Aorta (tissue), 5 donors: ENCODE measurements around the gene BZW1. TPM values are rescaled to one million over a fixed set of nuclear protein-coding genes. Genes with fewer than 3 reads are reported as not detected.
"Not testable (repeated sequence)": the region's sequence is repeated elsewhere in the genome, so short reads cannot be mapped to it uniquely, and the experiment has no call there.

ENCODE experiments used
- ATAC-seq: fragments of 200-7000 bp; cut with Tn5 transposase; one replicate; pipeline ENCODE4 v1.9.1; 2022; ENCODE audit warnings: moderate library complexity; ENCODE audit not compliant: low FRiP score
- DNase-seq, 2 donors: peaks; one replicate each; pipeline ENCODE4 v3.0.0-alpha.2; 2020
- H3K27ac ChIP-seq, 2 donors: one replicate each; pipeline ENCODE4 v1.5.1; 2013; ENCODE audit warnings: low read length in 2 of 2, mild to moderate bottlenecking in 2 of 2, moderate library complexity in 2 of 2, control low read depth in 1 of 2, inconsistent platforms in 1 of 2, low read depth in 1 of 2
- H3K27me3 ChIP-seq, 2 donors: one replicate each; pipeline ENCODE4 v1.6.1; 2013; ENCODE audit warnings: control low read depth in 1 of 2, low read length in 1 of 2, mild to moderate bottlenecking in 1 of 2, moderate library complexity in 1 of 2; ENCODE audit not compliant: insufficient read depth in 2 of 2, control insufficient read depth in 1 of 2
- H3K36me3 ChIP-seq, 2 donors: one replicate each; pipeline ENCODE4 v1.6.1; 2013; ENCODE audit warnings: control low read depth in 1 of 2, low read length in 1 of 2, mild to moderate bottlenecking in 1 of 2; ENCODE audit not compliant: insufficient read depth in 2 of 2, control insufficient read depth in 1 of 2
- H3K4me1 ChIP-seq, 2 donors: one replicate each; pipeline ENCODE4 v1.6.1; 2013; ENCODE audit warnings: low read length in 2 of 2, control low read depth in 1 of 2, mild to moderate bottlenecking in 1 of 2, moderate library complexity in 1 of 2; ENCODE audit not compliant: insufficient read depth in 2 of 2, control insufficient read depth in 1 of 2
- H3K4me3 ChIP-seq, 2 donors: one replicate each; pipeline ENCODE4 v1.5.1; 2013; ENCODE audit warnings: low read length in 2 of 2, control low read depth in 1 of 2, mild to moderate bottlenecking in 1 of 2
- H3K9me3 ChIP-seq: one replicate; pipeline ENCODE4 v1.6.1; 2013; ENCODE audit warnings: mild to moderate bottlenecking, low read length; ENCODE audit not compliant: control insufficient read depth
- WGBS, 2 donors: extraction: QIAGEN DNeasy Blood & Tissue Kit; methylation state at CpG; one replicate each; pipeline ENCODE4 v1.1.7; 2013; 5-methylcytosine and 5-hydroxymethylcytosine counted together
- intact Hi-C, 2 donors: fragments of 100-400 bp; cut with DNase I; formaldehyde crosslinking; loops; one replicate each; pipeline versions ENCODE4 v1.14.2 to v1.15.0; 2022
- polyA plus RNA-seq, 2 donors: library from polyadenylated mRNA; stranded (reverse); fragments of 200-250 nt; gene quantifications; one replicate each; pipeline ENCODE4 v1.2.3, GENCODE V29; 2013
- total RNA-seq, 2 donors: library from RNA; stranded (reverse); fragmentation: NEBNext Ultra II Directional; extraction: Animal tissue kit (Norgen Biotek cat#: 25700); gene quantifications; one replicate each; pipeline ENCODE4 v1.2.1, GENCODE V29; 2021
- donor health status: healthy with polysubstance abuse.
- donor health status: Bipolar disorder and iron deficiency.
- donor health status: DM: no; HTN: no; CAD: no.
- donor health status: DM: no; HTN: no; CAD: no.
- donor health status: DM: yes; HTN: yes; CAD: no.

BZW1 gene
- total and polyA plus RNA-seq, 4 donors = 73.1 to 250 (median 136) TPM

- intact Hi-C loops = no loop called here
- no peak overlapping the region for H3K4me3 ChIP-seq
- H3K36me3 ChIP-seq = peaks cover 0 to 1% of the 10 kb centered on the region in 2 donors
- peaks cover 0 to 3% of the 10 kb centered on the region in 2 donors for H3K4me1 ChIP-seq
- no peaks in the 10 kb centered on the region for H3K9me3 ChIP-seq
- WGBS, 2 donors = 84 to 86% methylated on average over 7 of the region's 7 CpGs
- peak; percentile 77 for ATAC-seq
- no peak for DNase-seq
- H3K27me3 ChIP-seq = no peaks in the 10 kb centered on the region
- H3K27ac ChIP-seq = no peak overlapping the region
Measured at GRCh38 chr2:200797242-200797770, 14.4 kb upstream of the BZW1 start.

- no peak for ATAC-seq
- no peak overlapping the region for H3K27ac ChIP-seq
- no peaks in the 10 kb centered on the region for H3K9me3 ChIP-seq
- H3K4me3 ChIP-seq = no peak overlapping the region
- 90 to 94% methylated on average over 1 of the region's 1 CpG for WGBS, 2 donors
- peaks cover 0 to 1% of the 10 kb centered on the region in 2 donors for H3K36me3 ChIP-seq
- intact Hi-C loops = no loop called here
- peaks cover 0 to 3% of the 10 kb centered on the region in 2 donors for H3K4me1 ChIP-seq
- DNase-seq = no peak
- no peaks in the 10 kb centered on the region for H3K27me3 ChIP-seq
Measured at GRCh38 chr2:200798514-200798913, 13.2 kb upstream of the BZW1 start.

GRCh38 chr2:200800458-200800857 is 11.3 kb upstream of the BZW1 start:
- Histone ChIP-seq H3K4me1 (peaks cover 0 to 3% of the 10 kb centered on the region in 2 donors), H3K27me3 (no peaks in the 10 kb centered on the region), H3K4me3 (no peak overlapping the region), H3K27ac (no peak overlapping the region), H3K36me3 (peaks cover 0 to 1% of the 10 kb centered on the region in 2 donors), H3K9me3 (no peaks in the 10 kb centered on the region)
- WGBS, 2 donors = 93 to 95% methylated on average over 2 of the region's 2 CpGs
- intact Hi-C loops = no loop called here
- no peak for ATAC-seq
- DNase-seq = no peak

- DNase-seq, H3K9me3 ChIP-seq, H3K36me3 ChIP-seq, H3K4me3 ChIP-seq, ATAC-seq, H3K27me3 ChIP-seq, H3K4me1 ChIP-seq, H3K27ac ChIP-seq, intact Hi-C loops: not testable (repeated sequence)
- WGBS, 2 donors = no CpG with 5 or more reads among the region's 1 CpG
Measured at GRCh38 chr2:200801431-200801830, 10.3 kb upstream of the BZW1 start.

- Histone ChIP-seq H3K36me3 (no peaks in the 10 kb centered on the region), H3K4me3 (no peak overlapping the region), H3K9me3 (no peaks in the 10 kb centered on the region), H3K27me3 (no peaks in the 10 kb centered on the region), H3K27ac (peak overlapping the region; percentile 11 to 97), H3K4me1 (no peaks in the 10 kb centered on the region)
- DNase-seq (no peak), ATAC-seq (no peak)
- 75 to 78% methylated on average over 7 of the region's 7 CpGs for WGBS, 2 donors
- intact Hi-C loops = loop anchor here (2.0 to 5.0 kb wide), 4 partner anchors 47 to 97 kb away; partner anchors contain the start of gene CLK1 (in 2 of the 2)
Measured at GRCh38 chr2:200809506-200810251, 2.0 kb upstream of the BZW1 start.

- whole genome bisulfite sequencing, 2 donors = 5% methylated on average over 6 of the region's 6 CpGs
- ATAC-seq = peak; percentile 15
- H3K27me3 ChIP-seq = no peaks in the 10 kb centered on the region
Measured at GRCh38 chr2:200810252-200810997, 1.3 kb upstream of the BZW1 start.

GRCh38 chr2:200810998-200811332 is 745 bp upstream of the BZW1 start:
- peak overlapping the region; percentile 83 to 91 for H3K4me3 ChIP-seq
- no peaks in the 10 kb centered on the region for H3K9me3 ChIP-seq
- no peaks in the 10 kb centered on the region for H3K36me3 ChIP-seq
- 0 to 1% methylated on average over 11 of the region's 11 CpGs for WGBS, 2 donors
- ATAC-seq = no peak
- intact Hi-C loops = loop anchor here (1.0 to 5.0 kb wide), 5 partner anchors 49 to 98 kb away; partner anchors contain the start of gene CLK1 (in 2 of the 2)
- no peak for DNase-seq
- H3K4me1 ChIP-seq = no peaks in the 10 kb centered on the region
- peak overlapping the region; percentile 83 to 97 for H3K27ac ChIP-seq
- H3K27me3 ChIP-seq = no peaks in the 10 kb centered on the region

More at GRCh38 chr2:200810252-200810997, 1.3 kb upstream of the BZW1 start:
- peak overlapping the region; percentile 83 to 91 for H3K4me3 ChIP-seq
- H3K36me3 ChIP-seq = no peaks in the 10 kb centered on the region
- no peaks in the 10 kb centered on the region for H3K4me1 ChIP-seq
- no peaks in the 10 kb centered on the region for H3K9me3 ChIP-seq
- peak in 1 of 2 donors; percentile 54 for DNase-seq
- intact Hi-C loops = loop anchor here (2.0 to 5.0 kb wide), 4 partner anchors 48 to 98 kb away; partner anchors contain the start of gene CLK1 (in 2 of the 2)
- H3K27ac ChIP-seq = peak overlapping the region; percentile 83 to 97

- no peaks in the 10 kb centered on the region for H3K27me3 ChIP-seq
- H3K36me3 ChIP-seq = no peaks in the 10 kb centered on the region
- H3K27ac ChIP-seq = peak overlapping the region; percentile 70 to 97
- intact Hi-C loops = loop anchor here (2.0 to 5.0 kb wide), 4 partner anchors 50 to 100 kb away; partner anchors contain the start of gene CLK1 (in 2 of the 2)
- H3K4me3 ChIP-seq = peak overlapping the region; percentile 85 to 90
- WGBS, 2 donors = 0 to 1% methylated on average over 57 to 70 of the region's 70 CpGs
- H3K9me3 ChIP-seq = no peaks in the 10 kb centered on the region
- peak; percentile 75 for ATAC-seq
- peak; percentile 87 to 92 for DNase-seq
- no peaks in the 10 kb centered on the region for H3K4me1 ChIP-seq
Measured at GRCh38 chr2:200812122-200813022, 662 bp downstream of the BZW1 start.
